ENCODE results near the gene PHC2. TPM values are rescaled to one million over a fixed set of nuclear protein-coding genes. Genes with fewer than 3 reads are reported as not detected.
"Not testable (repeated sequence)": the region's sequence is repeated elsewhere in the genome, so short reads cannot be mapped to it uniquely, and the experiment has no call there.

PHC2 gene
- polyA plus RNA-seq, 10 donors: 63.4 to 73.7 (median 67.6) TPM

- peak; percentile 74 to 89 (median 88) for DNase-seq
Measured at GRCh38 chr1:33295450-33296081, 135.3 kb downstream of the PHC2 start.

GRCh38 chr1:33295023-33295422 lies 135.9 kb downstream of the PHC2 start:
- DNase-seq: no peak

GRCh38 chr1:33294071-33295010 lies 136.6 kb downstream of the PHC2 start:
- no peak for DNase-seq

- DNase-seq: no peak
Measured at GRCh38 chr1:33292726-33293340, 138.1 kb downstream of the PHC2 start.

- DNase-seq: not testable (repeated sequence)
Measured at GRCh38 chr1:33290615-33291014, 140.3 kb downstream of the PHC2 start.

GRCh38 chr1:33289858-33290154 lies 141.1 kb downstream of the PHC2 start:
- DNase-seq: no peak

- no peak for DNase-seq
Measured at GRCh38 chr1:33288976-33289857, 141.7 kb downstream of the PHC2 start.

GRCh38 chr1:33287317-33287716 lies 143.6 kb downstream of the PHC2 start:
- no peak for DNase-seq

- DNase-seq: no peak
Measured at GRCh38 chr1:33286451-33287185, 144.3 kb downstream of the PHC2 start.

GRCh38 chr1:33284049-33284448 lies 146.8 kb downstream of the PHC2 start:
- no peak for DNase-seq

GRCh38 chr1:33282791-33283190 lies 148.1 kb downstream of the PHC2 start:
- DNase-seq: no peak

GRCh38 chr1:33281554-33282303 lies 149.2 kb downstream of the PHC2 start:
- no peak for DNase-seq

- no peak for DNase-seq
Measured at GRCh38 chr1:33280091-33280661, 150.7 kb downstream of the PHC2 start.

- no peak for DNase-seq
Measured at GRCh38 chr1:33277488-33278084, 153.3 kb downstream of the PHC2 start.

GRCh38 chr1:33276573-33277298 lies 154.2 kb downstream of the PHC2 start:
- DNase-seq: no peak

- no peak for DNase-seq
Measured at GRCh38 chr1:33275706-33276572, 155.0 kb downstream of the PHC2 start.

GRCh38 chr1:33275195-33275594 lies 155.7 kb downstream of the PHC2 start:
- DNase-seq: no peak

- no peak for DNase-seq
Measured at GRCh38 chr1:33274446-33274845, 156.4 kb downstream of the PHC2 start.

Data from muscle of back (tissue), 11 donors.